ENCODE data around the gene PACSIN2. TPM values are rescaled to one million over a fixed set of nuclear protein-coding genes. Genes with fewer than 3 reads are reported as not detected.

PACSIN2 gene
- polyA plus RNA-seq, 2 of the 4 experiments (the other 2 are of a cell fraction): 60.3 to 94.0 TPM

DNA sequence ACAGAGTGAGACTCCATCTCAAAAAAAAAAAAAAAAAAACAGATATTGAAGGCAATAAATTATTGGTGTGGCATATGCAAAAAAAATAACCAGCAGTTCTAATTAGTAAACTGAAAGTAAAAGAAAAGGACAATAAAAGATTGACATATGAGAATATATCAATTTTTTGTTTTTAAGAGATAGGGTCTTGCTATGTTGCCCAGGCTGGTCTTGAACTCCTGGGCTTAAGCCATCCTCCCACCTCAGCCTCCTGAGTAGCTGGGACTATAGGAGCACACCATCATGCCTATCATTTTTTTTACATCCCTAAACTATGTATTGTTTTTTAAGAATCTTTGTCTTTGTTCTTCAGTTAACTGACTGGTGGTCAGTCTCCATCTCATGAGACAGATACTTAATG lies 31.5 kb downstream of the PACSIN2 start:
- no peak overlapping the region for H3K4me3 ChIP-seq
- ChIA-PET CTCF (interaction anchor here (1.7 kb wide), 1 partner anchor 51 kb away, joined by 7 read pairs; no protein-coding TSS in a partner anchor), POLR2A (no interaction called here)

GRCh38 chr22:42979606-42980005 lies 35.3 kb downstream of the PACSIN2 start:
- no peak overlapping the region for H3K27ac ChIP-seq
- H3K4me1 ChIP-seq: peaks cover 31% of the 10 kb centered on the region; the same call in 2 of the 3 replicates
- ChIA-PET CTCF (interaction anchor here (1.1 kb wide), 1 partner anchor 54 kb away, joined by 4 read pairs; no protein-coding TSS in a partner anchor), POLR2A (no interaction called here)
- DNase-seq (ENCODE audit: low read depth in 1 of 2, low spot score in 1 of 2): no peak
- no peak overlapping the region for H3K4me2 ChIP-seq
- no peaks in the 10 kb centered on the region for H3K9me3 ChIP-seq
- 75% methylated on average over 4 of the region's 4 CpGs for WGBS (ENCODE audit: missing lambda C conversion rate)
- no peak for FAIRE-seq
- H3K4me3 ChIP-seq: no peak overlapping the region
- TF ChIP-seq HEYL (CRISPR knock-in tag; IDR thresholded peaks at IDR 0.05): no peak
- TF ChIP-seq ZC3H11A (IDR thresholded peaks at IDR 0.05): no peak
- TF ChIP-seq RAD21 (conservative IDR thresholded peaks at IDR 0.05 in 1 of 2, IDR thresholded peaks at IDR 0.05 in 1 of 2): no peak
- no peak for TF ChIP-seq ZSCAN20 (CRISPR knock-in tag; IDR thresholded peaks at IDR 0.05)
- ATAC-seq: no peak

More for the DNA sequence above, 31.5 kb downstream of the PACSIN2 start:
- DNase-seq (ENCODE audit: low read depth in 1 of 2, low spot score in 1 of 2) (no peak), FAIRE-seq (no peak), ATAC-seq (no peak)
- H3K9me3 ChIP-seq: no peaks in the 10 kb centered on the region
- peaks cover 16% of the 10 kb centered on the region for H3K4me1 ChIP-seq
- no peak overlapping the region for H3K4me2 ChIP-seq
- no peak for TF ChIP-seq CHD2 (IDR thresholded peaks at IDR 0.05; ENCODE audit: low read length, partially characterized antibody)
- no peak for TF ChIP-seq CBX8 (IDR thresholded peaks at IDR 0.05)
- TF ChIP-seq KDM5A (IDR thresholded peaks at IDR 0.05): no peak
- no peak for TF ChIP-seq EP300 (IDR thresholded peaks at IDR 0.05)
- TF ChIP-seq HEYL (CRISPR knock-in tag; IDR thresholded peaks at IDR 0.05): no peak
- no peak for TF ChIP-seq ESRRA (IDR thresholded peaks at IDR 0.05; ENCODE audit: borderline replicate concordance, low read length)
- TF ChIP-seq EHF (CRISPR knock-in tag; IDR thresholded peaks at IDR 0.05): no peak
- TF ChIP-seq JUN (IDR thresholded peaks at IDR 0.05): no peak
- TF ChIP-seq NPAS2 (CRISPR knock-in tag; IDR thresholded peaks at IDR 0.05; ENCODE audit: borderline replicate concordance): no peak
- no peak for TF ChIP-seq ZFP36 (IDR thresholded peaks at IDR 0.05; ENCODE audit: borderline replicate concordance, partially characterized antibody)
- no peak for TF ChIP-seq RNF2 (IDR thresholded peaks at IDR 0.05; ENCODE audit: borderline replicate concordance, low read depth)
- no peak for TF ChIP-seq RCOR1 (IDR thresholded peaks at IDR 0.05; ENCODE audit: low read depth, low read length)
- no peak for TF ChIP-seq ZNF302 (CRISPR knock-in tag; IDR thresholded peaks at IDR 0.05)
- no peak for TF ChIP-seq CHD4 (IDR thresholded peaks at IDR 0.05; ENCODE audit: borderline replicate concordance)
- TF ChIP-seq RAD21 (conservative IDR thresholded peaks at IDR 0.05 in 1 of 2, IDR thresholded peaks at IDR 0.05 in 1 of 2): no peak
- no peak for TF ChIP-seq PBX3 (IDR thresholded peaks at IDR 0.05)
- H3K27ac ChIP-seq: no peak overlapping the region

- ATAC-seq (peak in 1 of 2 experiments; percentile 44; a peak in 2 of 6 replicates), DNase-seq (ENCODE audit: low read depth in 1 of 2, low spot score in 1 of 2) (no peak), FAIRE-seq (no peak)
- Histone ChIP-seq H3K9me3 (no peaks in the 10 kb centered on the region), H3K4me3 (no peak overlapping the region), H3K27ac (no peak overlapping the region), H3K4me2 (no peak overlapping the region), H3K4me1 (peaks cover 40% of the 10 kb centered on the region)
- TF ChIP-seq ESRRA (IDR thresholded peaks at IDR 0.05; ENCODE audit: borderline replicate concordance, low read length) (no peak), HOXB5 (CRISPR knock-in tag; IDR thresholded peaks at IDR 0.05) (no peak), HEYL (CRISPR knock-in tag; IDR thresholded peaks at IDR 0.05) (no peak), HOXB13 (CRISPR knock-in tag; IDR thresholded peaks at IDR 0.05; ENCODE audit: low read depth) (no peak), ZC3H11A (IDR thresholded peaks at IDR 0.05) (no peak)
- TF ChIP-seq, protein P1, sequence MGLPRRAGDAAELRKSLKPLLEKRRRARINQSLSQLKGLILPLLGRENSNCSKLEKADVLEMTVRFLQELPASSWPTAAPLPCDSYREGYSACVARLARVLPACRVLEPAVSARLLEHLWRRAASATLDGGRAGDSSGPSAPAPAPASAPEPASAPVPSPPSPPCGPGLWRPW (IDR thresholded peaks at IDR 0.05): no peak
- ChIA-PET CTCF (interaction anchor here (0.6 to 1.2 kb wide), 3 partner anchors 12 to 110 kb away, joined by 3 to 6 read pairs (median 3); no protein-coding TSS in a partner anchor), POLR2A (no interaction called here)
- 76% methylated on average over 5 of the region's 5 CpGs for WGBS (ENCODE audit: missing lambda C conversion rate)
Observed at GRCh38 chr22:42978453-42979103, 36.4 kb downstream of the PACSIN2 start.

Data from A549 (cell line).